Measurements from ENCODE around the gene HDHD2.
"Not testable (repeated sequence)": the region's sequence is repeated elsewhere in the genome, so short reads cannot be mapped to it uniquely, and the experiment has no call there.

Gene HDHD2, protein sequence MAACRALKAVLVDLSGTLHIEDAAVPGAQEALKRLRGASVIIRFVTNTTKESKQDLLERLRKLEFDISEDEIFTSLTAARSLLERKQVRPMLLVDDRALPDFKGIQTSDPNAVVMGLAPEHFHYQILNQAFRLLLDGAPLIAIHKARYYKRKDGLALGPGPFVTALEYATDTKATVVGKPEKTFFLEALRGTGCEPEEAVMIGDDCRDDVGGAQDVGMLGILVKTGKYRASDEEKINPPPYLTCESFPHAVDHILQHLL

DNA sequence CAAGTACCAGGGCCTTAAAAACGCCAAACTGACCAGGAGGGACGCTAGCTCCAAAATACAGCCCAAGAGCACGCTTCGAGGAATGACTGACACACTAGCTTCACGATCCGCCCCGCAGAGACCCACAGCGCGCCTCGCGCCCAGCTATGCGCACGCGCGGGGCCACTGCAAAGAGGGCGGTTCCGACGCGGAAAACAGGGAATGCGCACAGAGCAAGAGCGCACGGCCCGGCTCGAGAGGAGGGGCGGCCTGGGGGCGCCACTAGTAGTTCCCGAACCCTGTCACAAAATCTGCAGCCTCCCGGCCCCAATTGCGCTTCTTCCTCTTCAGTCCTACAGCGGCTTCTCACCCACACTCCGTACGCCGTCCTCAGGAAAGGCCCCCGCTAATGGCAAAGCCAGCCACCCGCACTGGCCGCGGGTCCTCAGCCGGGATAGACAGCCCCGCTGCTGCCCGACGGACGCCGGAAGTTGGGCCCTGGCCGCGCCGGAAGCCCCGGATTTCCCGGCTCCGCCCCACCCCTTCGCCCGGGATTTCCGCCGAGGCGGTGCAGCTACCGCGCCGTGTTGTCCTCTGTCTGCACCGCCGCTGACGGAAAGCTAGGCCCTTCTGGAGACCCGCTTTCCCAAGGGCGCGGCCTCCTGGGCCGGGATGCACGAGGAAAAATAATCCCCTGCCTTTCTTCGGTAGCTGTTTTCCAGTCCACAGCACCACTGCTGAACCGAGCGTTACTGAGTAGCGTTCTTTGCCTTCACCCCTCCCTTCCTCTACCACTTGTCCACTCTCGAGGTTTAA lies at the start of gene HDHD2:
TSS of gene HDHD2 (minus strand) at position 472 of the 795 bp plus-strand sequence. CDS start 14,061 bp downstream, outside the sequence.
- peak; percentile 82 for DNase-seq

DNA sequence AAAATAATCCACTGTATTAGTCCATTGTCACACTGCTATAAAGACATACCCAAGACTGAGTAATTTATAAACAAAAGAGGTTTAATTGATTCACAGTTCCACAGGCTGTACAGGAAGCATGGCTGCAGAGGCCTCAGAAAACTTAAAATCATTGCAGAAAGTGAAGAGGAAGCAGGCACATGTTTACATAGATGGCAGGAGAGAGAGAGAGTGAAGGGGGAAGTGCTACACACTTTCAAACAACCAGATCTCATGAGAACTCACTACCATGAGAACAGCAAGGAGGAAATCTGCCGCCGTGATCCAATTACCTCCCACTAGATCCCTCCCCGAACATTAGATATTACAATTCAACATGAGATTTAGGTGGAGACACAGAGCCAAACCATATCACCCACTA lies 45.7 kb upstream of the HDHD2 start:
- not testable (repeated sequence) for DNase-seq

DNA sequence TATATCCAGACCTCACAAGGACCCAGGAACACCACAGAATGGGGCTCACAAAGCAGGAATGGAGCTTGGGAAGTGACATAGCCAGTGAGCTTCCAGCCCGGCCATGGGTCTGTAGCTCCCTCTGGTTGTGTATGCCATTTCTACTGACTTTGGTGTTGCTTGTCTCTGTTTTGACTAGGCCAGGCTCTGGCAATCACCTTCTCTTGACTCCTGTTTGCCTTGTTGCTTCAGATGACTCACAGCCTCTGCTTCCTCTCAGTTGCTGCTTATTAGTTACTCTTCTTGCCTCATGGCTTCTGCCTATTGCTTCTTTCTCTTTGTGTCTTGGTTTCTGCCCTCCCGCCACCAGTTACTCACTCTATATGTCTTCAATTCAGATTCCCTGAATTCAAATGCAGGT lies 41.7 kb upstream of the HDHD2 start:
- no peak for DNase-seq

DNA sequence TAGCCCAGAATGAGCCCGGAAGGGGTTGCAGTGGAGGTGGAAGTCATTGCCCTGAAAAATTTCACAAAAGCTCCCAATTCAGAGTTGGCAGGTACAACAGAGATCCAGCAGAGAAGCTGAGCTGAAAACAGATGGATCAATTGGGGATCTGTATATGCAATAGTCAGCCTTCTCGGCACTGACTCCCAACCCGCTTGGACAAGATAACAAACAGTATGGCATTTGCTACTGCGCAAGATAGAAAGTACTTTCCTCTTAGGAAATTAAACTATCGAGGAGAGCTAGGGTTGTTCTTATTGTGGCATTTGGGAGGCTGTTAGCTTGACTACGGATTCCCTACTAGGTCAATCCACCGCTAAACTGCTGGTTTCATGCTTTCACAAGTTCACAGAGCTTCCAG lies 37.4 kb upstream of the HDHD2 start:
- no peak for DNase-seq

DNA sequence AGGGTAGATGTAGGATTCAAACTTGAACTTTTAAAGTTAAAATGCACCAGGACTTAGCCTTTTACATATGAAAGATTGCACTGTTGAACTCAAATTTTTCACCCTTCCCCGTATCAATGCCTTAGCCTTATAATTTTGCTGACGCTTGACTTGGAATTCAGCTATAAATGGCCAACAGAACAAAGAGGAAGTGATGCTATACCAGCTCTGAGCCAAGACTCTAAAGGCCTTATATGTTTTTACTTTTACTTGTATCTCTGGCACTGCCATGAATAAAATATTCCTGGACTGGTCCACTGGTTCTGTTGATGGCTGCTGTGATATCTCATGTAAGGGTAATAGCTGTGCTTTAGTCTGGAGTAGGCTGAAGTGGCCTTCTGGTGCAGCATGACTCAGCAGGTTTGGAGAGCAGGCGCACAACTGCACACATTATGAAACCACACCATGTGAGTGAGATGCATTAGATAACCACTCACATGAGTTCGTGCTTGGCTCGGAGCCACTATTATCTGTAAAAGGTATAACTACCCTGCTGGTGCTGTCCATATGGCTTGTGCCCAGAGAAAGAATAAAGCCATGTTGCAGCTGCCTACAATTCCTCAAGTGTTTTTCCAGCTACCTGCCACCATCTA lies 34.2 kb upstream of the HDHD2 start:
- no peak for DNase-seq

DNA sequence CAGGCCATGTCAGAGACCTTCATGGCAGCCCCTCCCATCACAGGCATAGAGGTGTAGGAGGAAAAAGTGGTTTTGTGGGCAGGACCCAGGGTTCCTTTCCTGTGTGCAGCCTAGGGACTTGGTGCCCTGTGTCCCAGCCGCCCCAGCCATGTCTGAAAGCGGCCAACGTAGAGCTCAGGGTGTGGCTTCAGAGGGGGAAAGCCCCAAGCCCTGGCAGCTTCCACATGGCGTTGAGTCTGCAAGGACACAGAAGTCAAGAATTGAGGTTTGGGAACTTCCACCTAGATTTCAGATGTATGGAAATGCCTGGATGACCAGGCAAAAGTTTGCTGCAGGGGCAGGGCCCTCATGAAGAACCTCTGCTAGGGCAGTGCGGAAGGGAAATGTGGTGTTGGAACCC lies 31.9 kb upstream of the HDHD2 start:
- DNase-seq, result not testable (repeated sequence)

DNA sequence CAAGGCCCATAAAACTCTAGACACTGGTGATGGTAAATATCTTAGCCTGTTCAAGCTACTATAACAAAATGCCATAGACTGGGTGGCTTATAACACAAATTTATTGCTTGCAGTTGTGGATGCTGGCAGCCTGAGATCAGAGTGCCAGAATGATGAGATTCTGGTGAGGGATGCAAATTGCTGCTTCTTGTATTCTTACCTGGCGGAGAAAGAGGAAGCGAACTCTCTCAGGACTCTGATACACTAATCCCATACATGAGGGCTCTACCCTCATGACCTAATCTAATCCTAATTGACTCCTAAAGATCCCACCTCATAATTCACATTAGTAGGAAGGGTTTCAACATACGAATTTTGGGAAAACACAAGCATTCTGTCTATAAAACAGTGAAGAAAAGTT lies 30.5 kb upstream of the HDHD2 start:
- no peak for DNase-seq

DNA sequence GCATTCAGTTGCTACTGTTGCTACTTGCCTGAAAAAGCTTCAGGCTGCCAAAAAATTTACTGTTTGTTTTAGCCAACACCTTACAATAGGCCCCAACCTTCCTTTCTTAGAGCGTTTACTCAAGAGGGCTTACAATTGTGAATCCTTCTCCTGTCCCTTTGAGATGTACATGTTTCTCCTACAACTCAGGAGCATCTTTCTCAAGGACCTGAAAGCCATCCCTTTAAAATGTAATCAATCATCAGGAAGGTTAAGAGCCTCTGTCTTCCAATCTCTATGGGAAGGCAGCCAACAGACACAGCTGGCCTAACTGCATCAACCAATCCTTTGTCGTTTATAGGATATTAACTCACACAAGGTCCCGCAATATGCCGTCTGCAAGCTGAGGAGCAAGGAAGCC lies 29.2 kb upstream of the HDHD2 start:
- no peak for DNase-seq

DNA sequence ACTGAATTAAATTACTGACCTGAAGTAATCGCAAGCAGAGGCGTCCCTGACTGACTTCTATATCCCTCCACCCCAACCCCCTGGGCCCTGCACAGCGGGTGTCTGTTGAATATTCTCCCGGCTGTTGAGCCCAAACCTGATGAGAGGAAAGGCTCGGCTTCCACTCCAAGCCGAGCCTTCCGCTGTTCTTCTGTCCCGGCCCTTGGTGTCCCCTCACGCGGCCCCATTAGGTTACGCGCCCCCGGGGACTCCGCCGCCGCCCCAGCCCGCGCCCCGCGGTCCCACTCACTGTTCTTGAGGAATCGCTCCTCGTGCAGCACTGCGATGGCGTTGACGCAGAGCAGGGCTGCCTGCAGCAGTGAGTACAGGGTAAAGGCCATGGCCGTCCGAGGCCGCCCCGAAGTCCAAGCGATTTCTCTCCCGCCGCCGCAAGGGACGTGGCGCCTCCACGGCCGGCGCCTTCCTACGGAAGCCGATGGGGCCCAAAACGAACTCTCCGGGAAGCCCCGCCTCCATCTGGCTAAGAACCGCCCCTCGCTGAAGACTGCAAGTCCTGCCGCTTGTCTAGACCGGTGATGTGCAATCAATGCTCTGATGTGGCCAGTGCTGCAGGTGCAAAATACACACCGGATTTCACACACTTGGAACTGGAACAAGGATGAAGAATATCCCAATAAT lies 25.7 kb upstream of the HDHD2 start, which contains the start of gene IER3IP1:
TSS of gene IER3IP1 (minus strand) at position 467 of the 678 bp plus-strand sequence. CDS start at position 380, 87 bp downstream.
- peak; percentile 90 for DNase-seq

DNA sequence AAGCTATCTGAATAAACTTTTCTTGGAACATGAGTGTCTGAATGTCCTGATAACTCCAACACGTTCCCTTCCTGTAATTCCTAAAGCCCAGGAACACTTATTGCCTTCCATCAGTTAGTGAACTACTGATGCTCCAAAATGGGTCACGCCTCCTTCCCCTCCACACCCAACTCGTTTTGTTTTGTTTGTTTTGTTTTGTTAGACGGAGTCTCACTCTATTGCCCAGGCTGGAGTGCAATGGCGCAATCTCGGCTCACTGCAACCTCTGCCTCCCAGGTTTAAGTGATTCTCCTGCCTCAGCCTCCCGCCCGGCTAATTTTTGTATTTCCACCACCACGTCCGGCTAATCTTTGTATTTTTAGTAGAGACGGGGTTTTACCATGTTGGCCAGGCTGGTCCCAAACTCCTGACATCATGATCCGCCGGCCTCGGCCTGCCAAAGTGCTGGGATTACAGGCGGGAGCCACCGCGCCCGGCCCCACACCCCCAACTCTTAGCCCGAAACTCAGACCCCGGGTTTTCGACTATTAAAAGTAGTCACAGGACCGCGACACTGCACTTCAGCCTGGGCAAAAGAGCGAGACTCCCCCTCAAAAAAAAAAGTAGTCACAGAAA lies 25.1 kb upstream of the HDHD2 start:
- no peak for DNase-seq

DNA sequence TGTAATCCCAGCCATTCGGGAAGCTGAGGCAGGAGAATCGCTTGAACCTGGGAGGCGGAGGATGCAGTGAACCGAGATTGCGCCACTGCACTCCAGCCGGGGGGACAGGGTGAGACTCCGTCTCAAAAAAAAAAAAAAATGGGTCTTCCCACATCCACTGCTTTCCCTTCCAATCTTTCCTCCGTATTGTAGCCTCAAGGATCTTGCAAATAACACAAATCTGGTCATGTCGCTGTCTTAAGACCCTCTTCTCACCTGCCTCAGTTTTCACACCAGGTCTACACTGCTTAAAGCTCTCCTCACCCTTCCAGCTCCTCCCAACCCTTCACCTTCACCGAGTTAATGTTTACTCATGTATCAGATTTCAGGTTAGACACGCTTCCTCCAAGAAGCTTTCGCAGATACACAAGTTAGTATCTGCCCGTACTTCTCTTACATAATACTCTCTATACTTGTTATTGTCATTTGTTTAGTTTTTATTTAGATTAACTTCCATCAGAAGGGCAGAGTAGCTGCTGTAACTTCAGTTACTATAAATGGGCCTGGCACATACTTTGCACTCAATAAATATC lies 24.3 kb upstream of the HDHD2 start:
- DNase-seq, result no peak

DNA sequence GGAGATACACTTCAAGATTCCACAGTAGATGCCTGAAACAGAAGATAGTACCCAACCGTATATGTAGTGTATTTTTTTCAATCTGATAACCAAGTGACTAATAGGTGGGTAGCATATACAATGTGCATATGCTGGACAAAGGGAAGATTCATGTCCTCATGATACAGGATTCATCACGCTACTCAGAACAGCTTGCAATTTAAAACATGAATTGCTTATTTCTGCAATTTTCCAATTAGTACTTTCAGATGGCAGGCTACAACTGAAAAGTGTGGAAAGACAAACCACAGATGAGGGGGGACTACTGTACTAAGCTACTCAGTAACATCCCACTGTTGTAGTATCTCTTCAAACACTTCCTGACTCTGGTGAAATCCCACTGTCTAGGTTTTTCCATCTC lies 22.2 kb upstream of the HDHD2 start:
- DNase-seq, result no peak

DNA sequence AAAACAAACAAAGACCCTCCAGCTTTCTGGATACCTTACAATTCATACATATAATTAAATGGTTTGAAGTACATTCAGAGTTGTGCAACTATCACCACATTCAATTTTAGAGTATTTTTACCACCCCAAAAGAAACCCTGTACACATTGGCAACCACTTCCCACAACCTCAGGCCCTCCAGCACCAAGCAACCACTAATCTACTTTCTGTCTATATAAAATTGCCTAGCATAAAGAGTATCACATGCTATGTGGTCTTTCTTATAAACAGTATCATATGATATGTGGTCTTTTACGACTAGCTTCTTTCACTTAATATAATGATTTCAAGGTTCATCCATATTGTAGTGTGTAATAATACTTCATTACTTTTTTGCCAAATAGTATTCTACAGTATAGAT lies 18.6 kb upstream of the HDHD2 start:
- DNase-seq, result no peak

DNA sequence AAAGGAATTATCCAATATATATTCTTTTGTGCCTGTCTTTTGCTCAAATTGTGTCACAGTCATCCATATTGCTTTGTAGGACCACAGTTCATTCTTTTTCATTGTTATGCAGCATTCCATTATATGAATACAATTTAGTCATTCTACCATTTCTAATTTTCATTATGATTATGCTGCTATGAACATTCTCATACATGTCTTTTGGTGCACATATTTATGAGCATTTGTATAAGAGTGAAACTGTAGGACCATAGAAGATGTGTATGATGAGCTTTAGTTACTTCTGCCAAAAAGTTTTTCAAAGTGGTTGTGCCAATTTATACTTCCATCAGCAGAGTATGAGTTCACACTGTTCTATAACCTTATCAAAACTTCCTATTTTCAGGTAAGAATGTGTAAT lies 18.2 kb upstream of the HDHD2 start:
- DNase-seq, result no peak

DNA sequence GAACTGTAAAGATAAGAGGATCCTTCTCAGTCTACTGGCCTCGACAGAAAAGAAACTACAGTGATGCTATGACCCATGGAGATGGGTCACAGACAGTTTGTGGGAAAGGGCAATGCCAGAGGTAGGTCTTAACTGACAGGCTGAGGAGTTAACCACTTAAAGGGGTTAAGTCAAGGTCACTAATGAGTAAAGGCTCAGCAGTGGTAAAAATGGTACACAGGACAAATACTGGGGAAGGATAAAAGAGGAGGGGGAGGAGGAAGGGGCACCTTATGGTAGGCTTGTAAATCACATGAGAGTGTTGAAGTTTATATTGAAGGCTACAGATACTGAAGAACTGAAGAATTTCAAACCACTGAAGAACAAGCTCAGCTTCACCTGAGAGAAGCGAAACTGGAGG lies 16.0 kb upstream of the HDHD2 start:
- DNase-seq, result no peak

DNA sequence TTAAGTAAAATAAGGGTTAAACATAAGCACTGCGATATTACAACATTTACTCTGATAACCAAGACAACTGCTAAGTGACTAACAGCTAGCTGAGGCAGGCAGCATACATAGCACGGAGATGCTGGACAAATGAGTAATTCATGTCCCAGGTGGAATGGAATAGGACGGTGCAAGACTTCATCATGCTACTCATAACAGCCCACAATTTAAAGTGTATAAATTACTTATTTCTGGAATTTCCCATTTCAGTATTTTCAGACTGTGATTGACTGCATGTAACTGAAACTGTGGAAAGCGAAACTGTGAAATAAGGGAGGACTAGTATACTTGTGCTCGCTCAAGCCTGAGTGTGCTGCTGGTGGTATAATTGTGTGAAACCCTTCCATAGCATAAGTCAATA lies 12.9 kb upstream of the HDHD2 start:
- DNase-seq, result no peak

DNA sequence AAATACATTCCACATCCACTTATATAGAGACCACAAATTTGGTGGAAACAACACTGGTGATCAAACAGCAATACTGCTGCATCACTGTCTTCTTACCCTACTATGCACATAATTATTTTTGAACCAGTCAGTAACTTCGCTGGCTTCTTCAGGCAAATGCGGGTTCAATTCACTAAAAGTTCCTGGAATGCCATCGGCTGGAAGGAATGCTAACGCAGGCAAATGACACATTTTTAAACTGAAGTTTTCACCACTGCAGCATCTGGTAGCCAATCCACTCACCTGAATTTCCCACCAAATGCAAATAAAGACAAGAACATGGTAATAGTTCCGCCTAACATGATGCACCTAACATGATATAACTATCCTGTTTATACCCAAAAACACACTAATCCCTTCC lies 10.0 kb upstream of the HDHD2 start:
- DNase-seq, result no peak

DNA sequence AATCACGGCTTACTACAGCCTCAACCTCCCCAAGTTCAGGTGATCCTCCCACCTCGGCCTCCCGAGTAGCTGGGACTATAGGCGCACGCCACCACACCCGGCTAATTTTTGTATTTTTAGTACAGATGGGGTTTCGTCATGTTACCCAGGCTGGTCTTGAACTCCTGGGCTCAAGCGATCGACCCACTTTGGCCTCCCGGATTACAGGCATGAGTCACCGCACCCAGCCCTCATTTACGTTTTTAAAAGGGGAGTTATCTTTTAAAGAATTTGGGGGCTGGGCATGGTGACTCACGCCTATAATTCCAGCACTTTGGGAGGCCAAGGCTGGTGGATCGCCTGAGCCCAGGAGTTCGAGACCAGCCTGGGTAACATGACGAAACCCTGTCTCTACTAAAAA lies 8.1 kb upstream of the HDHD2 start:
- not testable (repeated sequence) for DNase-seq

DNA sequence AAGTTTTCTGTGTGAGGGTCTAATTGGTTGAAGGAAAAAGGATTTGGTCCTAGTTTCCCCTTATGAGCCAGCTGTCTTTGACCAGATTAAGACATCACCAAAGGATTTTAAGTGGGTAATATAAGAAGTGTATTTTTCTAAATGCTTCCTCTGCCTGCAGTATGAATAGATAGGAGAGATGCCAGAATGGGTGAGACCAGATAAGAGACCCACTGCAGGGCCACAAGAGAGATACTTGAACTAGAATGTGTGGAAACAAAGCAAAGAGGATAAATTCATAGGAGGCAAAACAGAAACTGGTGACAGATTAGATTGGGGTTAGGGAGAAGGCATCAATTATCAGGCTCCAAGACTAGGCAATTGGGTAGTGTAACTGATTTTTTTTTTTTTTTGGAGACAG lies 1.1 kb upstream of the HDHD2 start:
- DNase-seq, result no peak

DNA sequence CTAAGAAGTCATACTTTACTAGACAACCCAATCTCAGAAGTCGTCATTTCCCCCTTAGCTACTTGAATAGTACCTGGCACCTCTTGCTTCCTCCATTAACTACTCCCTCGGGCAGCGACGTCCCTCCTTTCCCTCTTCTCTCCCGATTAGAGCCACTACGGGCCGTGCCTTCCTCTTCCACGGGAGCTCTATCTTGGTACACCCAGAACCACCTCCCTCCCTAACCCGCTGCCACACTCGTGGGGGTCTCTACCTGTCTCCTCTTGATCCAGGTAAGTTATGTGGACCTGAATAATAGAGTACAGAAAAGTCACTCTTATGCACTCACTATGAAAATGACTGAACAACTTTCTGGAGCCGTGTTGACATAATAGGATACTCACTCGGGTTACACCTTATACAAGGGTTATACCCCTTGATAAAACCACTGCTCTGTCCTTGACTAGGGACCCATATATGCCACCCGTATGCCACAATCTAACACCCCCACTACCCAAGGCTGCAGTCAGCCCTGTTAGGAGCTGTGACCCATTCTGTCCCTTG lies 595 bp upstream of the HDHD2 start:
- DNase-seq, result peak; percentile 6

DNA sequence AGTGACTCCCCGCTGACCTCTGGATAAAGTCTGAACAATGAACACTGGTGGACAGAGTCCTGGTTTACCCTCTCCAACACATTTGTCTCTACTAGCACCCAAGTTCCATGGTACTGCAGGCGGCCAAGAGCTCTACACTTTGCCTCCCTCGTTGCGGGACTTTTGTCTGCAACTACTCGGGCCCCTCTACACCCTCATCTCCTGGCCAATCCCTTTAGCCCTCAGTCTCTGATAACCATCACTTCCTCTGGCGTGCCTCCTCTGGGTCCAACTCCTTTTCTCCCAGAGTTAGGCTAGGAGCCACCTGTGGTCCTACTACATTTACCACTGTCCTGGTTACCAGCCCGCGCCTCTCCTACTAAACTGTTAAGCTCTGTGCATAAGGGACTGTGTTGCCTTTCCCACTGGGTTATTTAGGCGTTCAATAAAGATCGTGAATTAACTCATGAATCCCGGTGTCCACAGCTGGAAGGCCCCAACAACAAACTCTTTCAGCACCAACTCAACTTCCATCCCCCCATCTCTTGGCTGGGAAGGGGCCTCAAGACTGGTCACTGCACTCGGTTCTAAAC lies 757 bp downstream of the HDHD2 start:
- no peak for DNase-seq

DNA sequence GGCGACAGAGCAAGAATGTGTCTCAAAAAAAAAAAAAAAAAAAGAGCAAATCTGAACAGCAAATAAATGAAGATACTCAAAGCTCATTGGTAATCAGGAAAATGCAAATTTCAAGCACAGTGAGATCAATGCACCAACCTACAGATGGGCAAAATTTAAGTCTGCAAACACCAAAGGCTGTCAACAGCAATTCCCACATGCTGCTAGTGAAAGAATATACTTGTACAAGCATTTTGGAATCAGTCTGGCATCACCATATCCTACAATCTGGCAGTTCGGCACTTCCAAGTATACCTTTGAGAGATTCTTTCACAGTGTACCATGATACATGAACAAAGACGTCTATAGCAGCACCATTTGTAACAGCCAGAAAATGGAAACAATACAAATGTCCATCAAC lies 4.1 kb downstream of the HDHD2 start:
- no peak for DNase-seq
